ENCODE measurements around the gene DNAH6.

Gene DNAH6

DNA sequence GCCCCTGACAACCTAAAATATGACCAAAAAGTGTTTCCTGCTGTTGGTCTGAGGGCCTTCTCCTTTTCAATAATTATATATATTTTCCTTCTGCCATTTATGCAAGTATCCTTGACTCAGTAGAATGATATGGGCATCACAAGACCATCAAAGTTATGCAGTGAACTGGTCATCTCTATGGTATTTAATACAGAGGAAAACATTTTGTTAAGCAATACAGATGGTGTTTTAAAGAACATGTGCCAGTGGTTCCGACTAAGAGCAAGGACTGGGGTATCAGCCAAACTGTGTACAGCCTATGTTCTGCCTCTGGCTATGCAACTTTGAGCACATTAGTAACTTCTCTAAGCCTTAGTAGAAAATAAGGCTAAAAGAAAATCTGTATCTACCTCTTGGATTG is 185.6 kb downstream of the DNAH6 start:
- no peak for DNase-seq

DNA sequence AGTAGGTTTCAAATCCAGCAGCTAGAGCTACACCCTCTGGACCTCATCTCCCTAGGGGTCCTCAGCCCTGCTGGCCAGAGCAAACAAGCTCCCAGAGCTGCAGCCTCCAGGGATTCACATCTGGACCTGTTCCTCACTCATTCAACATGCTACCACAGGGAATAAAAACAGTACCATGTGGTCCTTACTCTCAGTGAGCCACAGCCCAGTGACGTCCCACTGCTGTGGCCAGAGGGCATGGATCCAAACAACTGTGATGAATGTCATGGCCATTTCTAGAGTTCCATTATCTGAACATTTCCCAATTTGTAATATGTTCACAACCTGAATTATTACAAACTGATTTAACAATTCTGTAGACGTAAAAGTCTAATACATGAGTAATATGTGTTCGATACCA is 186.6 kb downstream of the DNAH6 start:
- DNase-seq: no peak

DNA sequence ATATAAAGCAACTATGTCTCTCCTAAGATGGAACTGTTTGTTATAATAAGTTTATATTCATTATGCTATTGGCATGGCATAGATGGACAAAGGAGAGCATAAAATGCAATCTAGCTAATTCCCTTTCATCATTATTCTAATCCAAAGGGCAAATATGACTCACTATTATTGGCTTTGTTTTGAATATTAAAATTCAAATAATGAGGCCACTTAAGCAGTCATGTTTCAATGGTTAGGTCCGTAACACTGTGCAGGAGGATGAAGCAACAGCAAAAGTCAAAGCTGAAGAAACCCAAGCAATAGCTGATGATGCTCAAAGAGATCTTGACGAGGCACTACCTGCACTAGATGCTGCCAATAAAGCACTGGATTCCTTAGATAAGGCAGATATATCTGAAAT is 187.5 kb downstream of the DNAH6 start:
- DNase-seq: no peak

DNA sequence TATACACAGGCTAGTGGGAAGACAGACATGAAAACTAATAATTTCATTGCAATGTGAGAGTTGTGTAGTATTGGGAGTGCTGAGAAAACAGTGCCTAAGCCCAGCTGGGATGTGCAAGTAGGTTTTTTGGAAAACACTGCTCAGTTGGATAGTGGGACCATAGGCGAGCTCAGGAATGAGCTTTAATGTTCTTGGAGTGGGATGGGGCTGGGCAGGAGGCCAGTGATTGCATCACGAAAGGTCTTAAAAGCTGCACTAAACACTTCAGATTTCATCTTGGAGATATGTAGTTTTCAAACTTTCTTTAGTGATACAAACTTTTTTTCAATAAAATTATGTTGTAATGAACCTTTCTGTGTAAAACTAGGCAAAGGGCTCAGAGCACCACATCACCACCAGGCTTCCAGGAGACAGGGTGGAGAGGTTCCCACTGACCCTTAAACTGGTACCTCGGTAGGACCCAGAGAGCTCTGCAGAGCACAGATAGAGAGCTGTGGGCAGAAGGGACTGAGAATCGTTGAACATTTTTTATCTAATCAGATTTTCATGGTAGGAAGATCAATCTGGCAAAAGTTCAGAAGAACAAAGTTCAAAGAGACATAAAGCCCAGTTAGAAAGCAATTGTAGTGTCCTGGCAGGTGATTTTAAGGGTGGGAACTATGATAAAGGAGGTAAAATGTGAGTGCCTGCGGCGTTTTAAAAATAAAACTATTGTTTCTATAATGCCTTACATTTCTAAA is 188.4 kb downstream of the DNAH6 start:
- DNase-seq: no peak

DNA sequence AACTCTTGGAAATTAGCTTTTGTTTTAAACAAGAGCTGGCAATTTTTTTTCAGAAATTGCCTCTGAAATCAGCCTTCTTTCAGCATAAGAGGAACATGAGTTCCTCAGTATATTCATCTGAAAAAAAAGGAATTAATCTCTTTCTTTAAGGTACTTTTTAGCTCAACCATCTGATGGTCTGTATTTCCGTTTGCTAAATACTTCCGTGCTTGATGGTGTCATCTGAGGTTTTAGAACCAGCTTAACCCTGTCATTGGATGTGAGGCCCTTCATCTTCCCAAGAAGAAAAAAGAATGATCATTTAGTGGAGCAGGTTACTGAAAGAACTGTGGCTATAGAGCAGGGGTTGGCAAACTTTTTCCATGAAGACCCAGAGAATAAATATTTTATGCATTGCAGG is 189.6 kb downstream of the DNAH6 start:
- DNase-seq: peak; percentile 3

DNA sequence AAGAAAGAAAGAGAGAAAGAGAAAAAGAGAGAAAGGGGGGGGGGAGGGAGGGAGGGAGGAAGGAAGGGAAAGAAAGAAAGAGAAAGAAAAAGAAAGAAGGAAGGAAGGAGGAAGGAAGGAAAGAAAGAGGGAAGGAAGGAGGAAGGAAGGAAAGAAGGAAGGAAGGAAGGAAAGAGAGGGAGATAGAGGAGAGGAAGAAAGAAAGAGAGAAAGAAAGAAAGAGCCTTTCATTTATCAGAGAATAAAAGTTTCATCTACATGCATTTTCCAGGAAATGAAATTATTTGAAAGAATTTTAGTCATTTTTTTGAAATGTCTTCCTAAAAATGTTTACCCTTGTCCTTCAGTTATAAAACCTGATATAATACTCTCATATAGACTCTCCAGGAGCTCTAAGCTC is 192.1 kb downstream of the DNAH6 start:
- no peak for DNase-seq

DNA sequence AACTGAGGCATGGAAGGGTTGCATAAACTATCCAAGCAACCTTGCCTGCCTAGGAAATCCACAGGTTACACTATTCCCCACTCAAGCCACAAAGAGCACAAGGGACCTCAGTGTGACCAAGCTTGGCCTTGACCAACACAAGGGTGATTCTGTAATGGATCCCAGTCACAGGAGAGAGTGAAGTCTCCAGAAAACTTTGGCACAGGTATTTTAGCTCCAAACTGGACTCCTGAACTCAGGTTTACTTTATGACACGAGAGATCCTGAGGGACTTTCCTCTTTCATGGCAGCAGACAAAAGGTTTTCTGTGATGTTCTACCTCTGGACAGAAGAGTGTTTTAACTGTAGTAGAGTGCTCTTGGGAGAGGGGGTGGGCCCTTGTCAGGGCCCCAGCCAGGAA is 195.4 kb downstream of the DNAH6 start:
- DNase-seq: no peak

DNA sequence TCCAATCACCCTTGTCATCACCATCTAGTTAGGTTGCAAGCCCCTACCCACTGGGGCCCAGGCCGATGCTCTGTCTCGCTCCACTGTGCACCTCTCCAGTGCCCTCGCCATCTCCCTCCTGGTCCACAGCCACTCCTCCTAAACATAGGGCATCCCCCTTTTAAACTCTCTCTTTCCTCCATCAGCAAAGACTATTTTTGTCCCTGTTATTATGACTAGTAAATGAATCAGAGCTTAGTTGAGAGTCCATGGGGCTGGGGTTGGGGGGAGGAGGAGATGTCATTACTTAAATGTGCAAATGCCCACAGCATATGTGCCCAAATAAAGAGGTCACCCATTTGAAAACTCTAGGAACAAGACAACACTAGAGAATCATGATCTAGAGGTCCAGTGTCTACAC is 197.1 kb downstream of the DNAH6 start:
- no peak for DNase-seq

DNA sequence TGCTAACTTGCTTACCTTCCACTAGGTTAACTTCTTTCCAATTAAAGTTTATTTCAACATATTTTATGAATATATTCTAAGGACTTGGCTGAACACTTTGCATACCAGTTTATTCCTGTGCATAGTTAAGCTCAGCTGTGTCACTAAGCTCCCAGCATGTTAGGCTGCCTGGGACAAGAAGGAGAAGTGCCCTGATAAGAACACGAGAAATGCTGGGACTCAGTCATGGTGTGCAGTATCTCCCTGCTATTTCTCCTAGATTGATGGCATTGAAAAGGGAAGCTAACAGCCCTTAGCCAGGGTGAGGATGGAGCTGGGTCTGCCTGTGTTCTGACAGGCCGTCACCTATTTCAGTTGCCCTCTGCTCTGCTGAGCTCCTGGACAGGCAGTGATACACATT is 200.3 kb downstream of the DNAH6 start:
- no peak for DNase-seq

DNA sequence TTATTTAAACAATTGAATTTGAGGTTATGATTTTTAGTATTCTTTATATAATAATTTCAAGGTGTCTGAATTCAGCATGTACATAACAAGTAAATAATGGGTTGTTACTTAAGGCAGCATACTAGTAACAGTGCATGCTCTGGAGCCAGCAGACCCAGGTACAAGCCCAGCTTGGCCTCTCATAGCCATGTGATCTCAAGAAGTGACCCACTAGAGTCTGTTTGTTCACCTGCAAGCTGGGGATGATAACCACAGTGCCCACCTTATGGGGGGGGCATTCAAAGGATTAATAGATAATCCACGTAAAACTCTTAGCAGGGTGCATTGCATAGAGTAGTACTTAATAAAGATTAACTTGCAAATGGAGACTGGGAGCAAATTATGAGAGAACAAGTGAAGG is 201.0 kb downstream of the DNAH6 start:
- DNase-seq: no peak

DNA sequence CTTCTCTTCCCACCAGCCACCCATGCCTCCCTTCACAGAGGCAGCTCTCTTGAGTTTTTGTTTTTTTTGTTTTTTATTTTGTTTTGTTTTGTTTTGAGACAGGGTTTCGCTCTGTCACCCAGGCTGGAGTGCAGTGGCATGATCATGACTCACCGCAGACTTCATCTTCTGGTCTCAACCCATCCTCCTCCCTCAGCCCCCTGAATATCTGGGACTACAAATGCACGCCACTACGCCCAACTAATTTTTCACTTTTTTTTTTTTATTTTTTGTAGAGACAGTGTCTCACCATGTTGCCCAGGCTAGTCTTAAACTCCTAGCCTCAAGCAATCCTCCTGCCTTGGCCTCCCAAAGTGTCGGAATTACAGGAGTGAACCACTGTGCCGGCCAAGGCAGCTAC is 203.1 kb downstream of the DNAH6 start:
- DNase-seq: no peak

DNA sequence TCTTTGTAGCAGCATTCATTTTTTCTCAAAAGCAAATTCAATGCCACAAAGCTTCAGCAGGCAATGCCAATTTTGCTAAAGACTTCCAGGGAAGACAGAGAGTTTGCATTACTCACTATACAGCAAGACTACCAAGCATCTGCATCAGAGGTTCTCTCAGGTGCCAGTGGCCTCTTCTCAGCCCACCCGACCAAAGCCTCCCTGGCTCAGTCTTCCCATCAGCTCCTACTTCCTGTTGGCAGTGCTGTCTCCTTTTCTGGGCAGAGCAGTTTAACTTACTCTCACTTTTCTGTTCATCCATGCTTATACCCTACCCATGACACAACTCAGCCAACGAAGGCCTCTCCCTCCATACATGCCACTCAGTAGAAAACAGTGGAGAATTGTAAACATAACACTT is 207.5 kb downstream of the DNAH6 start:
- no peak for DNase-seq

DNA sequence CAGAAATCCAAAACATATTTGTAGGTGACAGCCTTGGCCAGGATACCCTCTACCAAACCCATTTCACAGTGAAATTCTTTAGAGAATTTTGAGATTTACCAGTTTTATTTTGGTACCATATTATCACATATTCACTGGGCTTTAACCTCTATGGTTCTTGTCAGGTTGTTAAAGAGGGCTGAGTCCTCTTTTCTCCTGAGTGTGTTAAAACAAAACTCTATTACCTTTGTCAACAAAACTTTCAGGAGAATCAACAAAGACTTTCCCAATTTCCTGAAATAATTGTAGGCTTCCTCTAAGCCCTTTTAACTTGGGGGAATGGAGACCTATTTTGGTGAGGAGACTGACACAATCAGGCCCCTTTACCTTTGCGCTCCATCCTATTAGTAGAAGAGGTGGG is 209.4 kb downstream of the DNAH6 start:
- no peak for DNase-seq

DNA sequence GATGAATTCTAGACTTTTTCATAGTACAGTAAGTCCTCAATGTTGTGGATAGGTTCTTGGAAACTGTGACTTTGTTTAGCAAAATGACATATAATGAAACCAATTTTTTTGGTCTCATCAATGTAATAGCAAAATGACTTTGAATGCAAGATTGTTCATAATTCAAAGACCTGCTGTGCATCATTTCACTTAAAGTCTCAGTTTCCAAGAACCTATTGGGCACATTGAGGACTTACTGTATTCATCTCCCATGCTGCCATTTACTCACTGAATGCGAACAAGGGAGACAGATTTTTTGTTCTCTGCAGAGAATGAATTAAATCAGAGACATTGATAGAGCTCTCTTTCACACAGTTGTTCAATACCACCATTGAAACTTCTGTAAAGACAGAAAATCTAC is 211.0 kb downstream of the DNAH6 start:
- no peak for DNase-seq

DNA sequence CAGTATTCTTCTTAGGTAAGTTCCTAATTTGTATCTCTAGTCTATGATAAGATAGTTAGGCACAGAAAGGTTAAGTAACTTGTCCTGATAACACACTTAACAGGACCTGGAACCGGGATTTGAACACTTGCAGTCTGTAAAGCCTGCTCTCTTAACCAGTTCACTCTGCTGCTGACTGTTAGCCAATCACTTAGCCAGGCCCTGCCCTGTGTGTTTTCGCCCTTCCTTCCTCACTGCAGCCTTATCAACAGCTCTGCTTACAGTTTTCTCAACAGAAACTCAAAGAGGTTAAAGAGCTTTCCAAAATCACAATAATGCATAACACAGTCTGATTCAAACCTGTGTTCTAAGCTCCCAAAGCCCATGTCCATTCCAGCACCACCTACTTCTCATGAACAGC is 212.9 kb downstream of the DNAH6 start:
- DNase-seq: no peak

DNA sequence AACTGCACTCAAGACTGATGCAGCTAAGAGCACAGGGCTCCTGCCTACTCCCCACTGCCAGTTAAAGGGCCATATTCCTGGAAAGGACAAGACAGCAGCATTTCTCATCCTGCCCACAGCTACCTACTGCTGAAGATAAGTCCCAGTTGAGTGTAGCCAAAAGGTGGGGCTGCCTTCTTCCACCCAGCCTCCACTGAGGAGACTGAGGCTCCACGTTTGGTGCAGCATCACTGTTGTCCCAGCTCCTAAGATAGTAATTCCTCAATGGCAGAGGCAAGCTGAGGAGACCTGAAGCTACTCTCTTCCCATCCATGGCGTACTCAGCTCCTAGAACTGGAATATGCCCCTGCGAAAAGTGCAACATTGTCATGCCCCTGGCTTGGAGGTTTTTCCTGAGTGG is 214.9 kb downstream of the DNAH6 start:
- DNase-seq: no peak

DNA sequence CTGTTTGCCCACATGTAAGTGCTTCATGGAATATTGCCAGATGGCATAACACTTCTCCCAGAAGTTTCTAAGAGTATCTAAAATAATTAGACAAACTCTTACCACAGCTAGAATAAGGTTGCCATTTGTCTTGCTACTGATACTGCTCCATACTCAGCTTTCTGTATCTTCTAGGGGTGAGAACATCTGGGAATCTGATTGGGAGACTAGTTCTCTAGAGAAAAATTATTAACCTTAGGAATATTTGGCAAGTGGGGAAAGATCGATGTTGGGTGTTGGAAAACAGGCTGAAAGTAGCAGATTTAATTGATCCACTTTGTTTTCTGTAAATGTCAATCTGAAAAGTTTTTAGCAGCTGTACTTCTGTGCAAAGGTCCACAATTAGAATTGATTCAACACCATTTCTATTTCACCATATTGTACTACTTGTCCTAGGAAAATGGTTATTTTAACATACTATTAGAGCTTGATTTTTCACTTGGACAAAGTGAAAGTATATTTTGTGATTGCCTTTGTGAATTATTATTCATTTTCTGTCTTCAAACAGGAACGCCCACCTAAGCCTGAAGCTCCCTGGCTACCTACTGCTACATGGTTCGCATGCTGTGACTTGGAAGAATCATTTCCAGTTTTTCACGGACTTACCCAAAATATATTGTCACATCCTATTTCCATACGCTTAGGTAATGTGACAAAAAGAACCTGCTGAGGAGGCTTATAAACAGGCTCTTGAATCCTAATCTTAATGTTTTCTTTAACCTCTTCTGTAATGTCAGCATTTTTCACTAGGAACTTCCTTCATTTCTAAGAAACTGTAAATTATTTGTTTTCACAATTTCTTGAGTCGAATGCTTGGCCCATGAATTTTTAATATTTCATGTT is 216.8 kb downstream of the DNAH6 start:
- no peak for DNase-seq

DNA sequence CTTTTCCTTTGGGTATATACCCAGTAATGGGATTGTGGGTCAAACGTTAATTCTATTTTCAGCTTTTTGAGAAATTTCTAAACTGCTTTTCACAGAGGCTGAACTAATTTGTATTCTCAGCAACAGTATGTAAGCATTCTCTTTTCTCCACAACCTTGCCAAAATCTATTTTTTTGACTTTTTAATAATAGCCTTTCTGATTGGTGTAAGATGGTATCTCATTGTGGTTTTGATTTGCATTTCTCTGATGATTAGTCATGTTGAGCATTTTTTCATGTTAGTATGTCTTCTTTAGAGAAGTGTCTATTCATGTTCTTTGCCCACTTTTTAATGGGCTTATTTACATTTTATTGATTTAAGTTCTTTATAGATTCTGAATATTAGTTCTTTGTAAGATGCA is 219.1 kb downstream of the DNAH6 start:
- no peak for DNase-seq

DNA sequence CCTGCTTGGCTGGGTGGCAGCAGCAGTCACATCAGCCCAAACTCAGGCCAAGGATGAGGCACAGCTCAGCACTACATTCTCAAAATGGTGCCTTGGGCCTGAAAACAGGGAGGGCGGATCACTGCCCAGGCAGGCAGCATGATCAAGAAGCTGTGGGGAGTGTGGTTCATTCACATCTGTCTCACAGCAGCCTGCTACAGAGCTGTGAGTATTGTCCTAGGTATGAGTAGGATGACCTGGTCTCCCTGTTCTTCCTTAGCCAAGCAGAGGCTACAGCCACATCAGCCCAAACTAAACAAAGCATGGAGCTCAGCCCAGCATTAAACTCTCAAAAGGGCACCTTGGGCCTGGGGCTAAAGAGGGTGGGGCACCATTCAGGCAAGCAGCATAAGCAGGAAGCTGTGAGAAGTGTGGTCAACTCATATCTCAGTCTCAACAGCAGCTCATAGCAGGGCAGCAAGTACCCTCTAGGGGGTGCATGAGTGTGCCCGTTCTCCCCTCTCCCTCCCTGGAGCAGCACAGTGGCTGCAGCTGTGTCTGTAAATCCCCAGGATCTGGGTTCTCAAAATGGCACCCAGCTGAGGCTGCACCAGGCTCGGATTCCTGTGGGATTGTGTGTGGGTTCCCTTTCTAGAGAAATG is 225.0 kb downstream of the DNAH6 start:
- peak; percentile 70 for DNase-seq

DNA sequence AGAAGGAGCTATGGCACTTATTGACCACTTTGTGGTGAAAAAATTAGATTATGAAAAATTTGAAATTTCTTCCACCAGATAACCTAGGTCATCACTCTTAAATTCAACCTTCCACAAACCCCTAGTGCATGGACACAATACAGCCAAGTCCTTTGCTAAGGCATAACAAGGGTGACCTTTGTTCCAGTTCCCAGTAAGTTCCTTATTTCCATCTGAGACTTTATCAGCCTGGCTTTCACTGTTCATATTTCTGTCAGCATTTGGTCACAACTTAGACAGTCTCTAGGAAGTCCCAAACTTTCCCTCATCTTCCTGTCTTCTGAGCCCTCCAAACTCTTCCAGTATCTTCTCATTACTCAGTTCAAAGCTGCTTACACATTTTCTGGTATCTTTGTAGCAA is 232.0 kb downstream of the DNAH6 start:
- DNase-seq: no peak

DNA sequence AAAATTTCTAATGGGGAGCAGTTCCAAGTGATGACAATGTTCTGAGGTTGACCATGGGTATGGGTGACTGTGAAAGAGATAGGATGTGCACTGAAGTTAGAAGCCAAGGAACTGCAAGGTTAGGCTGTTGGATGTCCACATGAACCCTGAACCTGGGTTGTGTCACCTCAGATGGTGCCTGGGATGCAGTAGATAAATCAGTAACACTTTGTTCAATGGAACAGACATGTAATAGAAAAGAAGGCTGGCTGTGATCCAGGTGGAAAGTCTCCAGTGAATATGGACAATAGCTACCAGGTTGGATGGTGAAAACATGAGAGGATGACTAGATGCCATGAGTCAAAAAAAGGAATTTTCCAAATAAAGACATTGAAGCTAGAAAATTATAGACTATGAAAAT is 233.1 kb downstream of the DNAH6 start:
- no peak for DNase-seq

DNA sequence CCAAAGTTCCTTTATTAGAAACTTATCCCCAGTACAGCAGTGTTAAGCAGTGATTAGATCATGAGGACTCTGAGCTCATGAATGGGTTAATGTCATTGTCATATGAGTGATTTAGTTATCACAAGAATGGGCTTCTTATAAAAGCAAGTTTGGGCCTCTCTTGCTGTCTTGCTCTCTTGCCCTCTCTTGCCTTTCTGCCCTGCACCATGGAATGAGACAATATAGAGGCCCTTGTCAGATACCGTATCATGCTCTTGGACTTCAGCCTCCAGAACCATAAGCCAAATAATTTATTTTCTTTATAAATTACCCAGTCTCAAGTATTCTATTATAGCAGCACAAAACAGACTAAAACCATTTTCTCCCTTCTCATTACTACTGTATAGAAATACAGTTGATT is 238.8 kb downstream of the DNAH6 start:
- DNase-seq: no peak

DNA sequence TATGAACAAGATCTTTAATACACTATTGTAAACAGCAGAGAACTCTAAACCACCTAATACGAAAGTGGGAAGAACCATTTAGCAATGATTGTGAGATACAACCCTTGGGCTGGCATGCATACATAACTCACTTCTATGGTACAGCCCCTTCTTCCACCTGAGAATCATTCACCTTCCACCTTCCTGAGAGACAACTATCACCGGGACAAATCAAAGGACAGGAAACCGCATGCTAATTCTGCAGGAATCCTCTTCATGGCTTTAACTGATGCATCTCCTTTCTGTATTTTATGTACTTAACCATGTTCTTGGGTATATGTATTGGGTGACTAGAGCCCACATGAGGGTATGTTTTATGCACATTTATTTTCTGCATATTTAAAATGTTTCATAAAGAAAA is 241.3 kb downstream of the DNAH6 start:
- no peak for DNase-seq

DNA sequence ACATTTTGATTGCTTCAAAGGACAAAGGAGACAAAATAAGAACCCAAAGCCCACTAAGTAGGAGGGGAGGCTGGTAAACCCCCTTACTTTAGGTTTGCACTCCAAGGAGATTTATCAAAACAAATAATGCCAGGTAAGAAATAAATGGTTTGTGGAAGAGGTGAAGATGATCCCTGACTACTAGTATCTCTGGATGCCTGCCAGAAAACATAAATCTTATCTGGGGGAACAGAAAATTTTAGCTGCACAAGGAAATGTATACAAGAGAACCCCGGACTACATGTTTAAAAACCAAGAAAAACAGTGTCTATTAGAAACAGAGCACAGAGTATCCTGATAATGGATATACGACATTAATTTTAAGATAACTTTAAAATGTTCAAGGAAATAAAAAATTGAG is 250.5 kb downstream of the DNAH6 start:
- no peak for DNase-seq
